ENCODE results near the gene SYCP2. TPM values are rescaled to one million over a fixed set of nuclear protein-coding genes. Genes with fewer than 3 reads are reported as not detected.

The SYCP2 gene
- polyA plus RNA-seq, 1 of the 3 experiments (the other 2 are of a cell fraction): 0.76 TPM

DNA sequence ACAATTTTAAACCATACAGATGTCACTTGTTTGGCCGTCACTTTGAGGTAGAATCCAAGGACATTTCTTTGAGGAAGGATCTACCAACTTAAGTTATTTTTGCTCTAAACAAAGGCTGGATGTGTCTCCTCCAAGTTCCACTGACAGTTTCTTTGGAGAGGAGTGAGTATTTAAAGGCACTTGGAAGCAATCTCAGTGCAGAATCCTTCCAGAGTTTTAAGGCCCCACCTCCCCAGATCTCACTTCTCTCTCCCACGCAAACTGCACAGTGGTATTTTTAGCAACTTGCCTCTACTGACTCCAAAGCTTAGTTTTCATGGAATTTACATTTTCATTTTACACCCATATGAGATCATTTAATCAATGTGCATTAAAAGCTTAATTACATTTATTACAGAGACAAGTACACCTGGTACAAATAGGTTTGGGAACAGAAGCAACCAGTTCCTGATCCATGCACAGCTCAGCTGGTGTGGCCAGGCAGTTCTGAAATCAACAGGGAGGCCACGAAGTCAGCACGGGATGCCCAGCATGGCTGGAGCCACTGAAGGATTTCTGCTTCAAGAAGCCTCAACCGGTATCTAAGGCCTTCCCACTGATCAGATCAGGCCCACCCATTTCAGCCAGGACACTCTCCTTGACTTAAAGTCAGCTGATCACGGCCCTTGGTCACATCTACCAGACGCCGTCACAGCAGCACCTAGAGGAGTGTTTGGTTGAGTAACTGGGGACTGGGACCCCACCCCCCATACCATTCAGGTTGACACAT is 109.8 kb downstream of the SYCP2 start:
- WGBS (ENCODE audit: low lambda C conversion rate): 53% methylated on average over 8 of the region's 8 CpGs
- peaks cover 0 to under 1% of the 10 kb centered on the region in 2 experiments; a peak in 1 of 4 replicates for H3K4me1 ChIP-seq (ENCODE audit: control insufficient read depth in 1 of 2, insufficient read depth in 2 of 2, low read depth in 1 of 2, low read length in 1 of 2)
- peak; percentile 6 for DNase-seq
- H3K9me3 ChIP-seq: no peaks in the 10 kb centered on the region
- no peak overlapping the region for H3K27ac ChIP-seq (ENCODE audit: low read depth in 2 of 2, low read length in 1 of 2)
- no peaks in the 10 kb centered on the region for H3K9me2 ChIP-seq
- H3K9ac ChIP-seq: no peak overlapping the region
- H3K79me2 ChIP-seq (ENCODE audit: insufficient read depth): no peaks in the 10 kb centered on the region
- no peaks in the 10 kb centered on the region for H3F3A ChIP-seq (replicated peaks; ENCODE audit: insufficient read depth)
- H3K36me3 ChIP-seq (replicated peaks in 1 of 2; ENCODE audit: control insufficient read depth in 1 of 2, insufficient read depth in 2 of 2, low read length in 1 of 2): no peaks in the 10 kb centered on the region
- no peaks in the 10 kb centered on the region for H4K20me1 ChIP-seq (ENCODE audit: insufficient read depth)
- H3K4me3 ChIP-seq (ENCODE audit: low read depth in 2 of 2, low read length in 1 of 2): no peak overlapping the region
- TF ChIP-seq EZH2phosphoT487 (IDR thresholded peaks at IDR 0.05; ENCODE audit: borderline replicate concordance, low read depth) (no peak), RAD21 (IDR thresholded peaks at IDR 0.05; ENCODE audit: low read length) (no peak), YY1 (IDR thresholded peaks at IDR 0.05; ENCODE audit: low read depth) (no peak)
- no peaks in the 10 kb centered on the region for H3K27me3 ChIP-seq (ENCODE audit: insufficient read depth)
- no peak overlapping the region for H3K4me2 ChIP-seq
- CTCF ChIA-PET: interaction anchor here (1.3 to 2.1 kb wide), 2 partner anchors 27 to 40 kb away, joined by 4 to 8 read pairs; no protein-coding TSS in a partner anchor
- POLR2A ChIA-PET: no interaction called here
- H2AFZ ChIP-seq (ENCODE audit: low read depth): no peak overlapping the region

DNA sequence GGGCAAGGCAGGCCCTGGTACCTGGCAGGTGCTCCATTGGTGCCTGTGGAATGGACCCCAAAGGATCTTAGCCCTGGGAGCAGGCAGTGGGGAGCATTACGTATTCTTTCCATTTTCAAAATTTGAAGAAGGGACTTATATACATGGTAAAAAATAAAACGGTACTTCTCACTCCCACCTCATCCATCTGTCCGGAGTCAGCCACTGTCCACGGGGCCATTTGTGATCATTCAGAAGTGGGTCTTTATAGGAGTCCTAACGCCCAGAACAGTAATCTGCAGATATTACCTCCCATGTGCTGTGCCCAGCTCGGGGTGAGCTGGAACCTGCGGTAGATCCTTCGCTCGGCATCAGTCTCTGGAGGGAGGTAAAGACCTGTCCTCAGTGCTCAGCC is 110.4 kb downstream of the SYCP2 start:
- Histone ChIP-seq H3K79me2 (ENCODE audit: insufficient read depth) (no peaks in the 10 kb centered on the region), H2AFZ (ENCODE audit: low read depth) (no peak overlapping the region), H3K4me3 (ENCODE audit: low read depth in 2 of 2, low read length in 1 of 2) (no peak overlapping the region), H3K36me3 (replicated peaks in 1 of 2; ENCODE audit: control insufficient read depth in 1 of 2, insufficient read depth in 2 of 2, low read length in 1 of 2) (no peaks in the 10 kb centered on the region), H3K27ac (ENCODE audit: low read depth in 2 of 2, low read length in 1 of 2) (no peak overlapping the region), H3K27me3 (ENCODE audit: insufficient read depth) (no peaks in the 10 kb centered on the region), H3K9me2 (no peaks in the 10 kb centered on the region), H3K4me2 (no peak overlapping the region), H3K9ac (no peak overlapping the region), H4K20me1 (ENCODE audit: insufficient read depth) (no peaks in the 10 kb centered on the region), H3K4me1 (ENCODE audit: control insufficient read depth in 1 of 2, insufficient read depth in 2 of 2, low read depth in 1 of 2, low read length in 1 of 2) (no peaks in the 10 kb centered on the region; a peak in 1 of 4 replicates), H3K9me3 (no peaks in the 10 kb centered on the region), H3F3A (replicated peaks; ENCODE audit: insufficient read depth) (no peaks in the 10 kb centered on the region)
- WGBS (ENCODE audit: low lambda C conversion rate): 50% methylated on average over 9 of the region's 9 CpGs
- POLR2A ChIA-PET: no interaction called here
- DNase-seq: peak; percentile 9
- TF ChIP-seq YY1 (IDR thresholded peaks at IDR 0.05; ENCODE audit: low read depth): no peak
- TF ChIP-seq RAD21 (IDR thresholded peaks at IDR 0.05; ENCODE audit: low read length): no peak
- TF ChIP-seq CHD2 (IDR thresholded peaks at IDR 0.05; ENCODE audit: low read length, partially characterized antibody): no peak
- TF ChIP-seq TAF1 (IDR thresholded peaks at IDR 0.05; ENCODE audit: borderline replicate concordance, low read depth, low read length): no peak
- CTCF ChIA-PET: interaction anchor here (2.1 kb wide), 1 partner anchor 39 kb away, joined by 8 read pairs; no protein-coding TSS in a partner anchor

DNA sequence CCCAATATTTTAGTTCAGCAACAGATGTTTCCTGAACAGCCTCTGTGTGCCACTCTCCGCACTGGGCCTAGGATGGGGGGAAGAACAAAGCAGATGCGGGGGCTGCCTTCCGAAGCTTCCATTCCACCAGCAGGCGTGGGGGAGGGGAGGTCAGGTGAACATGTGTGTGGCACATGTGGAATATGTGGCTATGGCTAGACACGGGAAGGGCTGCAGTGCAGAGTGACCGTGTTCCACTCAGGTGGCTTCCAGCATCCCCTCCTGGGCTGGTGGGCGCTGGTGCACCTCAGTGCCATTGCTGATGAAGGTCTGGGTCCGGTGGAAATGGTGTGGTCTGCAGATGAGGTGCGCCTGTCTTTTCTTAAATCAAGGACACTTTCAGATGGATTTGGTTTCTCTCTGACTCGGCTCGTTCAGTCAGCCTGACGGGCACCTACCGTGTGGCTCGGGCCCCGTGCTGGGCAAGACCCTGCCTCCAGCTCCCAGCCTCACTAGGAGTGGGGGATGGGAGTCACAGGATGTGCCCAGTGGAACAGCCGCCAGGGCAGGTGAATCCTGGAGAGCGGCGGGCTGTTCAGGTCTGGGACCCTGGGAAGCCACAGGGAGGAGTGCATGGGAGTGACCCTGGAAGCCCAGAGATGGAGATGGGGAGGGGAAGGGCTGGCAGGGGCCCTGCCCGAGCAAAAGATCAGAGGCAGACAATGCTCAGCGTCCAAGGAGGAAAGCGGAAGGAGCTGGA is 111.0 kb downstream of the SYCP2 start:
- no peaks in the 10 kb centered on the region for H3F3A ChIP-seq (replicated peaks; ENCODE audit: insufficient read depth)
- ChIA-PET POLR2A (no interaction called here), CTCF (interaction anchor here (2.1 kb wide), 1 partner anchor 39 kb away, joined by 8 read pairs; no protein-coding TSS in a partner anchor)
- H3K27ac ChIP-seq (ENCODE audit: low read depth in 2 of 2, low read length in 1 of 2): no peak overlapping the region
- no peaks in the 10 kb centered on the region for H3K27me3 ChIP-seq (ENCODE audit: insufficient read depth)
- H3K9me2 ChIP-seq: no peaks in the 10 kb centered on the region
- 70% methylated on average over 17 of the region's 21 CpGs for WGBS (ENCODE audit: low lambda C conversion rate)
- peak; percentile 35 for DNase-seq
- no peak overlapping the region for H3K9ac ChIP-seq
- H2AFZ ChIP-seq (ENCODE audit: low read depth): no peak overlapping the region
- H3K4me2 ChIP-seq: no peak overlapping the region
- no peaks in the 10 kb centered on the region for H3K36me3 ChIP-seq (replicated peaks in 1 of 2; ENCODE audit: control insufficient read depth in 1 of 2, insufficient read depth in 2 of 2, low read length in 1 of 2)
- H3K4me3 ChIP-seq (ENCODE audit: low read depth in 2 of 2, low read length in 1 of 2): no peak overlapping the region
- H3K79me2 ChIP-seq (ENCODE audit: insufficient read depth): no peaks in the 10 kb centered on the region
- H4K20me1 ChIP-seq (ENCODE audit: insufficient read depth): no peaks in the 10 kb centered on the region
- no peaks in the 10 kb centered on the region; a peak in 1 of 4 replicates for H3K4me1 ChIP-seq (ENCODE audit: control insufficient read depth in 1 of 2, insufficient read depth in 2 of 2, low read depth in 1 of 2, low read length in 1 of 2)
- H3K9me3 ChIP-seq: no peaks in the 10 kb centered on the region
- no peak for TF ChIP-seq USF1 (IDR thresholded peaks at IDR 0.05; ENCODE audit: borderline replicate concordance, low read depth)
- no peak for TF ChIP-seq GABPA (IDR thresholded peaks at IDR 0.05; ENCODE audit: low read depth)
- TF ChIP-seq MXI1 (IDR thresholded peaks at IDR 0.05; ENCODE audit: low read depth, low read length): no peak
- TF ChIP-seq TEAD4 (IDR thresholded peaks at IDR 0.05; ENCODE audit: borderline replicate concordance, insufficient read depth): no peak
- TF ChIP-seq ZBTB33 (IDR thresholded peaks at IDR 0.05; ENCODE audit: borderline replicate concordance, low read depth): no peak
- no peak for TF ChIP-seq POLR2AphosphoS5 (IDR thresholded peaks at IDR 0.05; ENCODE audit: low read depth, low read length)
- no peak for TF ChIP-seq PBX3 (IDR thresholded peaks at IDR 0.05)
- no peak for TF ChIP-seq NFIC (IDR thresholded peaks at IDR 0.05; ENCODE audit: borderline replicate concordance)
- TF ChIP-seq USF2 (IDR thresholded peaks at IDR 0.05; ENCODE audit: borderline replicate concordance, low read depth, low read length): no peak
- TF ChIP-seq NRF1 (IDR thresholded peaks at IDR 0.05; ENCODE audit: low read depth, low read length): no peak
